GM23338 (cell line): ENCODE measurements around the gene SEMA5A. TPM values are rescaled to one million over a fixed set of nuclear protein-coding genes. Genes with fewer than 3 reads are reported as not detected.

Experiments used
- ATAC-seq: fragments of 200-7000 bp; cut with Tn5 transposase; 3 replicates; pipeline ENCODE4 v1.9.1; 2020
- DNase-seq: peaks from one replicate; pipeline ENCODE4 v3.0.0-alpha.2; 2015; ENCODE audit warnings: low spot score
- H2AFZ ChIP-seq: fragments of 200-600 bp; sonication (generic); 2 replicates; pipeline ENCODE4 v1.8.0; 2016; ENCODE audit warnings: antibody characterized with exemption, mild to moderate bottlenecking, moderate library complexity
- H3F3A ChIP-seq: fragments of 200-600 bp; sonication (generic); replicated peaks from 2 replicates; pipeline ENCODE4 v1.8.0; 2017; ENCODE audit warnings: antibody characterized with exemption, mixed run types, low read depth
- H3K27ac ChIP-seq: fragments of 200-600 bp; sonication (generic); 2 replicates; pipeline ENCODE4 v1.6.1; 2016; ENCODE audit warnings: low read depth
- H3K27me3 ChIP-seq: fragments of 200-600 bp; sonication (generic); 2 replicates; pipeline ENCODE4 v1.8.0; 2016; ENCODE audit warnings: mild to moderate bottlenecking, mixed run types, moderate library complexity; ENCODE audit not compliant: insufficient read depth
- H3K36me3 ChIP-seq: fragments of 200-600 bp; sonication (generic); 2 replicates; pipeline ENCODE4 v1.8.0; 2016; ENCODE audit warnings: mild to moderate bottlenecking; ENCODE audit not compliant: insufficient read depth
- H3K4me1 ChIP-seq: fragments of 200-600 bp; sonication (generic); 2 replicates; pipeline ENCODE4 v1.8.0; 2016; ENCODE audit warnings: mild to moderate bottlenecking, moderate library complexity; ENCODE audit not compliant: insufficient read depth
- H3K4me2 ChIP-seq: fragments of 200-600 bp; sonication (generic); 2 replicates; pipeline ENCODE4 v1.7.1; 2017; ENCODE audit warnings: mixed run types
- H3K4me3 ChIP-seq: fragments of 200-600 bp; sonication (generic); 2 replicates; pipeline ENCODE4 v1.6.1; 2016; ENCODE audit warnings: mixed run types
- H3K79me2 ChIP-seq: fragments of 200-600 bp; sonication (generic); replicated peaks from 2 replicates; pipeline ENCODE4 v1.8.0; 2017; ENCODE audit warnings: mild to moderate bottlenecking; ENCODE audit not compliant: insufficient read depth
- H3K9me2 ChIP-seq: fragments of 200-600 bp; sonication (generic); 2 replicates; pipeline ENCODE4 v1.8.0; 2017; ENCODE audit not compliant: insufficient read depth
- H4K20me1 ChIP-seq: fragments of 200-600 bp; sonication (generic); replicated peaks from 2 replicates; pipeline ENCODE4 v1.8.0; 2017; ENCODE audit warnings: mild to moderate bottlenecking; ENCODE audit not compliant: insufficient read depth
- H3K27ac Mint-ChIP-seq: 2 replicates; pipeline ENCODE4 v1.8.0; 2020; ENCODE audit warnings: inconsistent platforms, mild to moderate bottlenecking, moderate library complexity, mixed read lengths
- H3K27me3 Mint-ChIP-seq: 3 replicates; pipeline ENCODE4 v1.8.0; 2022; ENCODE audit warnings: low read depth, mild to moderate bottlenecking, moderate library complexity, mixed read lengths, inconsistent platforms; ENCODE audit not compliant: insufficient read depth, poor library complexity
- H3K36me3 Mint-ChIP-seq: 3 replicates; pipeline ENCODE4 v1.8.0; 2021; ENCODE audit warnings: low read depth, mild to moderate bottlenecking, inconsistent platforms, moderate library complexity, mixed read lengths
- H3K4me1 Mint-ChIP-seq: 3 replicates; pipeline ENCODE4 v1.8.0; 2020; ENCODE audit warnings: mild to moderate bottlenecking, inconsistent platforms, mixed read lengths
- H3K4me3 Mint-ChIP-seq: 3 replicates; pipeline ENCODE4 v1.8.0; 2021; ENCODE audit warnings: moderate library complexity, mild to moderate bottlenecking, inconsistent platforms, mixed read lengths
- H3K9me3 Mint-ChIP-seq: 3 replicates; pipeline ENCODE4 v1.8.0; 2020; ENCODE audit warnings: moderate library complexity, mild to moderate bottlenecking, inconsistent platforms, mixed read lengths
- CREB1 ChIP-seq: fragments of 250-450 bp; sonication (Bioruptor Pico); IDR thresholded peaks from 2 replicates; pipeline ENCODE4 v1.5.0; 2020; ENCODE audit warnings: low read depth, mild to moderate bottlenecking, moderate library complexity
- EZH2 ChIP-seq: fragments of 200-600 bp; sonication (generic); IDR thresholded peaks from one replicate; pipeline ENCODE4 v1.8.0; 2017; ENCODE audit warnings: antibody characterized with exemption, mild to moderate bottlenecking, low read depth; ENCODE audit not compliant: unreplicated experiment
- EZH2phosphoT487 ChIP-seq: fragments of 200-600 bp; sonication (generic); IDR thresholded peaks from one replicate; pipeline ENCODE4 v1.8.1; 2018; ENCODE audit warnings: antibody characterized with exemption; ENCODE audit not compliant: unreplicated experiment
- JUNB ChIP-seq: IDR thresholded peaks from one replicate; pipeline ENCODE4 v1.6.1; 2016; ENCODE audit warnings: antibody characterized with exemption; ENCODE audit not compliant: unreplicated experiment
- NANOG ChIP-seq: IDR thresholded peaks from 2 replicates; pipeline ENCODE4 v1.6.1; 2016; ENCODE audit warnings: antibody characterized with exemption, borderline replicate concordance
- POLR2AphosphoS5 ChIP-seq: IDR thresholded peaks from 2 replicates; pipeline ENCODE4 v1.6.1; 2016; ENCODE audit warnings: antibody characterized with exemption, low read depth
- STAT1 ChIP-seq: IDR thresholded peaks from one replicate; pipeline ENCODE4 v1.6.1; 2016; ENCODE audit warnings: antibody characterized with exemption; ENCODE audit not compliant: unreplicated experiment
- ZNF114 ChIP-seq: fragments of 250-450 bp; sonication (Bioruptor Pico); IDR thresholded peaks from 2 replicates; pipeline ENCODE4 v1.5.0; 2020; ENCODE audit warnings: mild to moderate bottlenecking, moderate library complexity
- ZNF331 ChIP-seq: fragments of 250-450 bp; sonication (Bioruptor Pico); IDR thresholded peaks from 2 replicates; pipeline ENCODE4 v1.5.0; 2020; ENCODE audit warnings: low read depth, mild to moderate bottlenecking, moderate library complexity
- polyA plus RNA-seq: library from polyadenylated mRNA; unstranded; fragments of >200 nt; fragmentation: Nextera tagmentation; extraction: Ambion mirVana; gene quantifications from 2 replicates; pipeline ENCODE4 v1.2.1, GENCODE V29; 2016
- total RNA-seq: library from RNA; depleted of rRNA; stranded (reverse); fragments of >200 nt; shearing (Covaris generic); gene quantifications from 2 replicates; pipeline ENCODE4 v1.2.3, GENCODE V29; 2014
- TF ChIP-seq, protein P1 (sequence below), 2 experiments: fragments of 200-600 bp in 1 of 2; sonication (generic) in 1 of 2; conservative IDR thresholded peaks; 2 replicates each; pipeline versions ENCODE4 v1.5.1 to v1.6.1; 2016 to 2017; ENCODE audit warnings: antibody characterized with exemption in 2 of 2, low read depth in 2 of 2, mild to moderate bottlenecking in 2 of 2, moderate library complexity in 1 of 2
- TF ChIP-seq, protein P2 (sequence below): IDR thresholded peaks from 2 replicates; pipeline ENCODE4 v1.6.1; 2016; ENCODE audit warnings: antibody characterized with exemption
- TF ChIP-seq, protein P3 (sequence below): IDR thresholded peaks from one replicate; pipeline ENCODE4 v1.6.1; 2018; ENCODE audit warnings: antibody characterized with exemption; ENCODE audit not compliant: unreplicated experiment

SEMA5A gene
- total and polyA plus RNA-seq, 2 experiments from 2014 or later: 2.1 to 8.1 TPM

DNA sequence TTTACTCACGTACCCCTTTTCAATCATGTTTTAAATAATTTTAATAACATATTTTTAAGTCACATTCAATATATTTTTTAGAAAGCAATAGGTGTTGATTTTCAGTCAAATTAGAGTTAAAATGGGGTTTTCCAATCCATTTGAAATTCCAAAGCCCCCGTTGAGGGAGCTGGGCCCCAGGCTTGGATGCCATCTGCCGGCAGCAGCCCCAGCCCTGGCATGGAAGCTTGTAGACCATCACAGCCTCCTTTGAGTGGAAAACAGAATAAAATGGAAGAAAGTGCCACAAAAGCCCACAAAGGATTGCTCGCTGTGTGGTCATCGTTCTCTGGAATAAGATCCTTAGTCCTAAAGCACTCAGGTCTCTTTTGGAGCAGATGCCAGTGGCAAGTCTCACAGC is 81.4 kb downstream of the SEMA5A start (continued):
- TF ChIP-seq JUNB (no peak), CREB1 (CRISPR knock-in tag) (no peak), NANOG (no peak), ZNF114 (CRISPR knock-in tag) (no peak), POLR2AphosphoS5 (no peak), STAT1 (no peak), ZNF331 (no peak), EZH2 (no peak), EZH2phosphoT487 (no peak)
- TF ChIP-seq, protein P1, sequence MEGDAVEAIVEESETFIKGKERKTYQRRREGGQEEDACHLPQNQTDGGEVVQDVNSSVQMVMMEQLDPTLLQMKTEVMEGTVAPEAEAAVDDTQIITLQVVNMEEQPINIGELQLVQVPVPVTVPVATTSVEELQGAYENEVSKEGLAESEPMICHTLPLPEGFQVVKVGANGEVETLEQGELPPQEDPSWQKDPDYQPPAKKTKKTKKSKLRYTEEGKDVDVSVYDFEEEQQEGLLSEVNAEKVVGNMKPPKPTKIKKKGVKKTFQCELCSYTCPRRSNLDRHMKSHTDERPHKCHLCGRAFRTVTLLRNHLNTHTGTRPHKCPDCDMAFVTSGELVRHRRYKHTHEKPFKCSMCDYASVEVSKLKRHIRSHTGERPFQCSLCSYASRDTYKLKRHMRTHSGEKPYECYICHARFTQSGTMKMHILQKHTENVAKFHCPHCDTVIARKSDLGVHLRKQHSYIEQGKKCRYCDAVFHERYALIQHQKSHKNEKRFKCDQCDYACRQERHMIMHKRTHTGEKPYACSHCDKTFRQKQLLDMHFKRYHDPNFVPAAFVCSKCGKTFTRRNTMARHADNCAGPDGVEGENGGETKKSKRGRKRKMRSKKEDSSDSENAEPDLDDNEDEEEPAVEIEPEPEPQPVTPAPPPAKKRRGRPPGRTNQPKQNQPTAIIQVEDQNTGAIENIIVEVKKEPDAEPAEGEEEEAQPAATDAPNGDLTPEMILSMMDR (conservative IDR thresholded peaks at IDR 0.05; ENCODE audit: low read depth in 2 of 2): no peak
- TF ChIP-seq, protein P2, sequence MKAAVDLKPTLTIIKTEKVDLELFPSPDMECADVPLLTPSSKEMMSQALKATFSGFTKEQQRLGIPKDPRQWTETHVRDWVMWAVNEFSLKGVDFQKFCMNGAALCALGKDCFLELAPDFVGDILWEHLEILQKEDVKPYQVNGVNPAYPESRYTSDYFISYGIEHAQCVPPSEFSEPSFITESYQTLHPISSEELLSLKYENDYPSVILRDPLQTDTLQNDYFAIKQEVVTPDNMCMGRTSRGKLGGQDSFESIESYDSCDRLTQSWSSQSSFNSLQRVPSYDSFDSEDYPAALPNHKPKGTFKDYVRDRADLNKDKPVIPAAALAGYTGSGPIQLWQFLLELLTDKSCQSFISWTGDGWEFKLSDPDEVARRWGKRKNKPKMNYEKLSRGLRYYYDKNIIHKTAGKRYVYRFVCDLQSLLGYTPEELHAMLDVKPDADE: no peak
- TF ChIP-seq, protein P3, sequence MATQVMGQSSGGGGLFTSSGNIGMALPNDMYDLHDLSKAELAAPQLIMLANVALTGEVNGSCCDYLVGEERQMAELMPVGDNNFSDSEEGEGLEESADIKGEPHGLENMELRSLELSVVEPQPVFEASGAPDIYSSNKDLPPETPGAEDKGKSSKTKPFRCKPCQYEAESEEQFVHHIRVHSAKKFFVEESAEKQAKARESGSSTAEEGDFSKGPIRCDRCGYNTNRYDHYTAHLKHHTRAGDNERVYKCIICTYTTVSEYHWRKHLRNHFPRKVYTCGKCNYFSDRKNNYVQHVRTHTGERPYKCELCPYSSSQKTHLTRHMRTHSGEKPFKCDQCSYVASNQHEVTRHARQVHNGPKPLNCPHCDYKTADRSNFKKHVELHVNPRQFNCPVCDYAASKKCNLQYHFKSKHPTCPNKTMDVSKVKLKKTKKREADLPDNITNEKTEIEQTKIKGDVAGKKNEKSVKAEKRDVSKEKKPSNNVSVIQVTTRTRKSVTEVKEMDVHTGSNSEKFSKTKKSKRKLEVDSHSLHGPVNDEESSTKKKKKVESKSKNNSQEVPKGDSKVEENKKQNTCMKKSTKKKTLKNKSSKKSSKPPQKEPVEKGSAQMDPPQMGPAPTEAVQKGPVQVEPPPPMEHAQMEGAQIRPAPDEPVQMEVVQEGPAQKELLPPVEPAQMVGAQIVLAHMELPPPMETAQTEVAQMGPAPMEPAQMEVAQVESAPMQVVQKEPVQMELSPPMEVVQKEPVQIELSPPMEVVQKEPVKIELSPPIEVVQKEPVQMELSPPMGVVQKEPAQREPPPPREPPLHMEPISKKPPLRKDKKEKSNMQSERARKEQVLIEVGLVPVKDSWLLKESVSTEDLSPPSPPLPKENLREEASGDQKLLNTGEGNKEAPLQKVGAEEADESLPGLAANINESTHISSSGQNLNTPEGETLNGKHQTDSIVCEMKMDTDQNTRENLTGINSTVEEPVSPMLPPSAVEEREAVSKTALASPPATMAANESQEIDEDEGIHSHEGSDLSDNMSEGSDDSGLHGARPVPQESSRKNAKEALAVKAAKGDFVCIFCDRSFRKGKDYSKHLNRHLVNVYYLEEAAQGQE: no peak

GRCh38 chr5:9462109-9462508 is 83.8 kb downstream of the SEMA5A start:
- H3K4me3 Mint-ChIP-seq: no peak overlapping the region

More at GRCh38 chr5:9462109-9462508, 83.8 kb downstream of the SEMA5A start:
- peaks cover 6% of the 10 kb centered on the region; the same call in 2 of the 3 replicates for H3K4me1 Mint-ChIP-seq
- no peaks in the 10 kb centered on the region for H3K27me3 ChIP-seq
- peaks cover 6% of the 10 kb centered on the region for H3K4me1 ChIP-seq
- DNase-seq (no peak), ATAC-seq (no peak)
- H4K20me1 ChIP-seq: no peaks in the 10 kb centered on the region
- H2AFZ ChIP-seq: no peak overlapping the region
- H3K4me2 ChIP-seq: no peak overlapping the region
- no peak overlapping the region for H3K27ac ChIP-seq
- peaks cover 5% of the 10 kb centered on the region; the same call in 1 of the 3 replicates for H3K36me3 Mint-ChIP-seq
- H3K36me3 ChIP-seq: no peaks in the 10 kb centered on the region
- no peaks in the 10 kb centered on the region for H3F3A ChIP-seq
- 0 out of 2 replicates have a peak, but pooled peaks cover 11% of the 10 kb centered on the region for H3K9me2 ChIP-seq
- H3K4me3 ChIP-seq: no peak overlapping the region
- peaks cover 3% of the 10 kb centered on the region; the same call in 1 of the 3 replicates for H3K9me3 Mint-ChIP-seq
- H3K27me3 Mint-ChIP-seq: no peaks in the 10 kb centered on the region
- TF ChIP-seq EZH2phosphoT487 (no peak), NANOG (no peak)
- H3K27ac Mint-ChIP-seq: no peak overlapping the region
- no peaks in the 10 kb centered on the region for H3K79me2 ChIP-seq
